GM12864 (cell line): Measurements from ENCODE around the gene ARFGEF3.

ENCODE experiments used
- DNase-seq: peaks from one replicate; pipeline ENCODE4 v3.0.0-alpha.2; 2011; ENCODE audit warnings: low read depth
- H3K4me3 ChIP-seq: 2 replicates; pipeline ENCODE4 v1.5.1; 2011; ENCODE audit warnings: mild to moderate bottlenecking, low read depth, low read length, control low read depth
- CTCF ChIP-seq: IDR thresholded peaks from 2 replicates; pipeline ENCODE4 v1.5.1; 2011; ENCODE audit warnings: low read depth, mild to moderate bottlenecking, moderate library complexity, low read length, control low read depth, inconsistent platforms; ENCODE audit errors: missing control alignments

Gene ARFGEF3

GRCh38 chr6:138187156-138187555 is 25.4 kb downstream of the ARFGEF3 start:
- no peak for DNase-seq
- H3K4me3 ChIP-seq, result no peak overlapping the region
- no peak for TF ChIP-seq CTCF

GRCh38 chr6:138188278-138188941 is 26.7 kb downstream of the ARFGEF3 start:
- no peak for DNase-seq
- no peak overlapping the region for H3K4me3 ChIP-seq
- TF ChIP-seq CTCF, result no peak

- TF ChIP-seq CTCF, result no peak
Observed at GRCh38 chr6:138194287-138194686, 32.5 kb downstream of the ARFGEF3 start.

GRCh38 chr6:138196122-138196738 is 34.5 kb downstream of the ARFGEF3 start:
- no peak overlapping the region for H3K4me3 ChIP-seq
- DNase-seq, result no peak
- TF ChIP-seq CTCF, result no peak

More at GRCh38 chr6:138194287-138194686, 32.5 kb downstream of the ARFGEF3 start:
- DNase-seq, result no peak
- no peak overlapping the region for H3K4me3 ChIP-seq

- no peak for TF ChIP-seq CTCF
- no peak for DNase-seq
- H3K4me3 ChIP-seq, result no peak overlapping the region
Observed at GRCh38 chr6:138197570-138197969, 35.8 kb downstream of the ARFGEF3 start.

GRCh38 chr6:138198430-138199091 is 36.8 kb downstream of the ARFGEF3 start:
- TF ChIP-seq CTCF, result no peak
- H3K4me3 ChIP-seq, result no peak overlapping the region
- no peak for DNase-seq

- TF ChIP-seq CTCF, result no peak
- H3K4me3 ChIP-seq, result no peak overlapping the region
- DNase-seq, result no peak
Observed at GRCh38 chr6:138201836-138202235, 40.1 kb downstream of the ARFGEF3 start.
